ENCODE results near the gene AKAP6.

DNA sequence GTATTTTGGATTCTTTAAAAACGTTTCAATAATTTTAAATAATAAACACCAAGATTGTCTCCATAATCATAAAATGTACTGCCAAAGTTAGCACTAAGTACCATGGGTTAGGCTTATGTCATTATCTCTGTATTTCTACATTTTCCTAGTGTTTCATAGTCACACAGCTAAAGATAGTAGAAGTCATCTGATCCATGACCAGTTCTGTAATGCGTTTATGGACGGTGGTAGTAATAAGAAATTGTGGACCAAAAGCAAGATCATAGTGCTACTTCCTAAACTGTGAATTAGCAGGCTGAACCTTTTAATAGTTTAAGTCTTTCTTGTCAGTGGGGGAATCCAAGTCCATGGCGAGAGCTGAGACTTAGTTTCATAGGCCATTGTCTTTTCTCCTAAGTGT, 142.1 kb downstream of the AKAP6 start:
- TF ChIP-seq POLR2A (IDR thresholded peaks at IDR 0.05) = no peak
- TF ChIP-seq, protein P1, sequence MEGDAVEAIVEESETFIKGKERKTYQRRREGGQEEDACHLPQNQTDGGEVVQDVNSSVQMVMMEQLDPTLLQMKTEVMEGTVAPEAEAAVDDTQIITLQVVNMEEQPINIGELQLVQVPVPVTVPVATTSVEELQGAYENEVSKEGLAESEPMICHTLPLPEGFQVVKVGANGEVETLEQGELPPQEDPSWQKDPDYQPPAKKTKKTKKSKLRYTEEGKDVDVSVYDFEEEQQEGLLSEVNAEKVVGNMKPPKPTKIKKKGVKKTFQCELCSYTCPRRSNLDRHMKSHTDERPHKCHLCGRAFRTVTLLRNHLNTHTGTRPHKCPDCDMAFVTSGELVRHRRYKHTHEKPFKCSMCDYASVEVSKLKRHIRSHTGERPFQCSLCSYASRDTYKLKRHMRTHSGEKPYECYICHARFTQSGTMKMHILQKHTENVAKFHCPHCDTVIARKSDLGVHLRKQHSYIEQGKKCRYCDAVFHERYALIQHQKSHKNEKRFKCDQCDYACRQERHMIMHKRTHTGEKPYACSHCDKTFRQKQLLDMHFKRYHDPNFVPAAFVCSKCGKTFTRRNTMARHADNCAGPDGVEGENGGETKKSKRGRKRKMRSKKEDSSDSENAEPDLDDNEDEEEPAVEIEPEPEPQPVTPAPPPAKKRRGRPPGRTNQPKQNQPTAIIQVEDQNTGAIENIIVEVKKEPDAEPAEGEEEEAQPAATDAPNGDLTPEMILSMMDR (IDR thresholded peaks at IDR 0.05) = no peak

Measured in right lobe of liver (tissue), 4 donors.